Pancreas (tissue), 10 donors: Measurements from ENCODE around the gene VDAC2. TPM values are rescaled to one million over a fixed set of nuclear protein-coding genes. Genes with fewer than 3 reads are reported as not detected.
A peak's percentile ranks its signal among the peaks of the same experiment; 100 is the strongest.
"Not testable (repeated sequence)": the region's sequence is repeated elsewhere in the genome, so short reads cannot be mapped to it uniquely, and the experiment has no call there.

Experiments used
- ATAC-seq, 4 donors: fragments of 200-7000 bp; cut with Tn5 transposase; one replicate each; pipeline versions ENCODE4 v1.8.0 to v1.9.1; 2020; ENCODE audit warnings: mild to moderate bottlenecking in 4 of 4, moderate library complexity in 4 of 4
- DNase-seq, 6 donors: peaks; one replicate each; pipeline ENCODE4 v3.0.0-alpha.2; 2020
- FAIRE-seq: peaks from 2 replicates; lab custom pipeline; 2012; peaks lifted over from hg19 to GRCh38; lab: Jason Lieb, UNC
- H3K27ac ChIP-seq, 4 donors: fragments of 200-600 bp; sonication (generic); 1 replicate in 3 of 4; 2 replicates in 1 of 4; pipeline versions ENCODE4 v1.5.0 to v1.8.0; 2020
- H3K27me3 ChIP-seq, 4 donors: fragments of 200-600 bp; one replicate each; pipeline ENCODE4 v1.8.0; 2021
- H3K36me3 ChIP-seq, 3 donors: fragments of 200-600 bp; sonication (generic) in 1 of 3; one replicate each; pipeline versions ENCODE4 v1.5.0 to v1.8.0; 2020 to 2021
- H3K4me1 ChIP-seq, 3 donors: fragments of 200-600 bp; one replicate each; pipeline ENCODE4 v1.8.0; 2021
- H3K4me3 ChIP-seq, 4 donors: fragments of 200-600 bp; sonication (generic) in 2 of 4; one replicate each; pipeline versions ENCODE4 v1.5.0 to v1.8.0; 2020 to 2021
- H3K9me3 ChIP-seq, 4 donors: fragments of 200-600 bp; one replicate each; pipeline ENCODE4 v1.8.0; 2021
- WGBS, 2 donors: extraction: QIAGEN DNeasy Blood & Tissue Kit; methylation state at CpG; one replicate each; pipeline ENCODE4 v1.1.7; 2013; 5-methylcytosine and 5-hydroxymethylcytosine counted together
- intact Hi-C, 3 donors: fragments of 100-400 bp; cut with DNase I; formaldehyde crosslinking; loops; one replicate each; pipeline versions ENCODE4 v1.11.1 to v1.14.2; 2022
- polyA plus RNA-seq, 2 donors: library from polyadenylated mRNA; stranded (reverse); fragments of 200-250 nt; gene quantifications; one replicate each; pipeline ENCODE4 v1.2.3, GENCODE V29; 2013
- total RNA-seq, 6 donors: library from RNA; stranded (reverse); fragmentation: NEBNext Ultra II Directional in 4 of 6; extraction: Animal tissue kit (Norgen Biotek cat#: 25700) in 4 of 6; gene quantifications; one replicate each; pipeline versions ENCODE4 v1.2.1 to v1.2.4, GENCODE V29; 2021 to 2023
- TF ChIP-seq, protein P1 (sequence below), 4 donors: fragments of 200-600 bp; sonication (generic) in 3 of 4; IDR thresholded peaks; one replicate each; pipeline versions ENCODE4 v1.5.0 to v1.8.0; 2021; ENCODE audit warnings: antibody characterized with exemption in 4 of 4
- donor health status: healthy with polysubstance abuse.
- donor health status: DM: no; HTN: no; CAD: no; lungs with moderate emphysema.
- donor health status: DM: no; HTN: no; CAD: no.
- donor health status: control.
- donor health status: control.
- donor health status: Bipolar disorder and iron deficiency.
- donor health status: DM: yes; HTN: yes; CAD: no.
- donor health status: DM: no; HTN: no; CAD: no.
- donor health status: DM: no; HTN: no; CAD: no.
- donor health status: DM: yes; HTN: yes; CAD: no.

Gene VDAC2
- total and polyA plus RNA-seq, 8 donors: 56.6 to 113 (median 87.4) TPM

DNA sequence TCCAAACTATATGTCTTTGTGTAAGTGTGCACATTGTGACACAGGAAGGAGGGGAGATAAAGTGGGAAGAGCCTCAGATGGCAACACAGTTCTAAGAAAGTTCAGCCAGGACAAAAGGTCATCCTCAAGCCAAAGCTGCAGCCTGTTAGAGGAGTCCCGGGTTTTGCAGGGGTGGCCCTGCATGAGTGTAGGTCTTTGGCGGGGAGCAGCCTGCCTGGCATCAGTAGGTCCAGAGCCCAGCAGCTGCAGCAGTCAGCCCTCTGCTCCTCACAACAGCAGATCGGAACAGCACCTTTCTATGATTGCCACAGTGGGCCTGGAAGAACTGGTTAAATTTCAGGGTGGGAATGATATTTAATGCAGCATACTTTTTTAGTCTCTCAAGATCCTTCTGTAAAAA lies 13.5 kb upstream of the VDAC2 start:
- ATAC-seq (no peak), DNase-seq (no peak), FAIRE-seq (no peak)
- no peak overlapping the region for H3K4me3 ChIP-seq
- no peak overlapping the region for H3K27ac ChIP-seq
- no peaks in the 10 kb centered on the region for H3K27me3 ChIP-seq
- TF ChIP-seq, protein P1, sequence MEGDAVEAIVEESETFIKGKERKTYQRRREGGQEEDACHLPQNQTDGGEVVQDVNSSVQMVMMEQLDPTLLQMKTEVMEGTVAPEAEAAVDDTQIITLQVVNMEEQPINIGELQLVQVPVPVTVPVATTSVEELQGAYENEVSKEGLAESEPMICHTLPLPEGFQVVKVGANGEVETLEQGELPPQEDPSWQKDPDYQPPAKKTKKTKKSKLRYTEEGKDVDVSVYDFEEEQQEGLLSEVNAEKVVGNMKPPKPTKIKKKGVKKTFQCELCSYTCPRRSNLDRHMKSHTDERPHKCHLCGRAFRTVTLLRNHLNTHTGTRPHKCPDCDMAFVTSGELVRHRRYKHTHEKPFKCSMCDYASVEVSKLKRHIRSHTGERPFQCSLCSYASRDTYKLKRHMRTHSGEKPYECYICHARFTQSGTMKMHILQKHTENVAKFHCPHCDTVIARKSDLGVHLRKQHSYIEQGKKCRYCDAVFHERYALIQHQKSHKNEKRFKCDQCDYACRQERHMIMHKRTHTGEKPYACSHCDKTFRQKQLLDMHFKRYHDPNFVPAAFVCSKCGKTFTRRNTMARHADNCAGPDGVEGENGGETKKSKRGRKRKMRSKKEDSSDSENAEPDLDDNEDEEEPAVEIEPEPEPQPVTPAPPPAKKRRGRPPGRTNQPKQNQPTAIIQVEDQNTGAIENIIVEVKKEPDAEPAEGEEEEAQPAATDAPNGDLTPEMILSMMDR (IDR thresholded peaks at IDR 0.05): no peak
- H3K4me1 ChIP-seq: peaks cover 0 to 6% (median 4%) of the 10 kb centered on the region in 3 donors
- no peaks in the 10 kb centered on the region for H3K36me3 ChIP-seq
- intact Hi-C loops: no loop called here
- WGBS, 2 donors: 85 to 89% methylated on average over 3 of the region's 3 CpGs
- H3K9me3 ChIP-seq: no peaks in the 10 kb centered on the region

DNA sequence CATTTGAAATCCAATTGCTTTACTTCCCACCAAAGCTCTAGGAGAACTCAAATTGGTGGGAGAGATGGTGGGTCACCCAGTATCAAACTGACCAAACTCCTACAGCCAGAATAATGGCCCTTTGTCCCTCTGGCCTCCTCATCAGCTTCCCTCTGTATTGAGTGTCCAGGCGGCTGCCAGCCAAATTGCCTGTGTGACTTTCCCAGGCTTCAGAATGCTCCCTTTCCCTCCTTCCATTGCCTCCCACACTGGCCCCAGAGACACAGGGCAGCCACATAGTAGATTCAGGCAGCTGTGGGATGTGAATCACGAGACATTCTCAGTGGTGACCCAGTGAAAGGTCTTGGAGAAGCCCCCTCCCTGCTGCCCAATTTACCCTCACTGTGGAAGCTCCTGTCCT lies 12.7 kb upstream of the VDAC2 start:
- FAIRE-seq (no peak), DNase-seq (no peak), ATAC-seq (peak in 1 of 4 donors; percentile 30)
- H3K27ac ChIP-seq: no peak overlapping the region
- no peak overlapping the region for H3K4me3 ChIP-seq
- intact Hi-C loops: no loop called here
- TF ChIP-seq, protein P1 (IDR thresholded peaks at IDR 0.05): no peak
- 65 to 88% methylated on average over 2 of the region's 2 CpGs for WGBS, 2 donors
- no peaks in the 10 kb centered on the region for H3K9me3 ChIP-seq
- H3K4me1 ChIP-seq: no peaks in the 10 kb centered on the region
- H3K36me3 ChIP-seq: no peaks in the 10 kb centered on the region
- no peaks in the 10 kb centered on the region for H3K27me3 ChIP-seq

- DNase-seq, H3K27me3 ChIP-seq, ATAC-seq, H3K27ac ChIP-seq, H3K9me3 ChIP-seq, H3K36me3 ChIP-seq, FAIRE-seq, intact Hi-C loops, H3K4me1 ChIP-seq, H3K4me3 ChIP-seq: not testable (repeated sequence)
- 93 to 94% methylated on average over 6 of the region's 6 CpGs for WGBS, 2 donors
Measured at GRCh38 chr10:75199949-75200348, 10.6 kb upstream of the VDAC2 start.

GRCh38 chr10:75201793-75202307 lies 8.7 kb upstream of the VDAC2 start:
- ATAC-seq (peak in 1 of 4 donors; percentile 19), DNase-seq (no peak), FAIRE-seq (no peak)
- WGBS, 2 donors: 74 to 80% methylated on average over 9 of the region's 9 CpGs
- Histone ChIP-seq H3K4me1 (no peaks in the 10 kb centered on the region), H3K36me3 (no peaks in the 10 kb centered on the region), H3K27me3 (no peaks in the 10 kb centered on the region), H3K4me3 (no peak overlapping the region), H3K9me3 (no peaks in the 10 kb centered on the region), H3K27ac (no peak overlapping the region)
- TF ChIP-seq, protein P1 (IDR thresholded peaks at IDR 0.05): no peak
- intact Hi-C loops: no loop called here

DNA sequence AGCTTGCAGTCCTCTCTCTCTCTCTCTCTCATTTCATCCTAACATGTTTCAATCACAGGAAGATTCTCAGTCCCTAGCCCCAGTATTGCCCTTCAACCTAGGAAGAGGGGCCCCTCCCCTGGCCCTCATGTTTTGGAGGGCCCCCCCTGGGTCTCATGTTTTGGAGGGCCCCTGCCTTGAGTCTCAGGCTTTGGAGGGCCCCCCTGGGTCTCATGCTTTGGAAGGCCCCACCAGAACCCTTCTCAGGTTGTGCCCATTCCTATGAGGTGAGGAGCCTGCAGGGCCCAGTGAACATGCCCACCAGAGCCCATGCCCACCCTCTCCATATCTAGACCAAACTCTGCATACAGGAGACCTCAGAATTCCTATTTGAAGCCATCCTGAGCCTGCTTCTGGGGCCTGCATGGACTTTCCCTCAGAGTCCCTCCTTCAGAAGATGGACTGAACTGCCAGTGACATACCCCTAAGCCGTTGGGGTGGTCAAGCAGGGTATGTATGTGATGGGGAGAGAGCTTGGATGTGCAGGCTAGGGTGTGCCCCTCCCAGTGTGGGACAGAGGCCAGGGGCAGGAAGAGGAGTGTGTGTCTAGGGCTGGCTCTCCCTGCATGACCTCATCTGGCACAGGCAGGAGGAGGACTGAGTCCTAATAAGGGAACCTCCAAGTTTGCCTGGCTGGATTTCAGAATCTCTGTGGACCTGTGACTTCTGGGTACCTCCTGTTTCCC lies 8.1 kb upstream of the VDAC2 start:
- no peaks in the 10 kb centered on the region for H3K4me1 ChIP-seq

GRCh38 chr10:75203046-75203620 lies 7.5 kb upstream of the VDAC2 start:
- H3K4me1 ChIP-seq, H3K27me3 ChIP-seq, DNase-seq, ATAC-seq, H3K27ac ChIP-seq, intact Hi-C loops, H3K36me3 ChIP-seq, FAIRE-seq, H3K9me3 ChIP-seq, H3K4me3 ChIP-seq: not testable (repeated sequence)
- 88 to 94% methylated on average over 11 of the region's 11 CpGs for WGBS, 2 donors

More for the DNA sequence above, 8.1 kb upstream of the VDAC2 start:
- H3K9me3 ChIP-seq: no peaks in the 10 kb centered on the region
- H3K27me3 ChIP-seq: no peaks in the 10 kb centered on the region
- intact Hi-C loops: no loop called here
- WGBS, 2 donors: 71 to 86% methylated on average over 1 of the region's 1 CpG
- TF ChIP-seq, protein P1 (IDR thresholded peaks at IDR 0.05): no peak
- FAIRE-seq (no peak), ATAC-seq (peak in 3 of 4 donors; percentile 46 to 79 (median 59)), DNase-seq (no peak)
- no peaks in the 10 kb centered on the region for H3K36me3 ChIP-seq
- no peak overlapping the region for H3K27ac ChIP-seq
- H3K4me3 ChIP-seq: no peak overlapping the region
